HUES6 (cell line): ENCODE results near the gene ANTXR1.

Experiments used
- H3K27ac ChIP-seq: 2 replicates; pipeline ENCODE4 v1.7.0; 2013; ENCODE audit warnings: low read depth, mild to moderate bottlenecking, low read length, inconsistent platforms
- H3K27me3 ChIP-seq: 2 replicates; pipeline ENCODE4 v1.6.1; 2013; ENCODE audit warnings: low read length; ENCODE audit not compliant: control insufficient read depth, insufficient read depth
- H3K36me3 ChIP-seq: 2 replicates; pipeline ENCODE4 v1.6.1; 2013; ENCODE audit warnings: low read length; ENCODE audit not compliant: control insufficient read depth, insufficient read depth
- H3K4me1 ChIP-seq: 2 replicates; pipeline ENCODE4 v1.6.1; 2013; ENCODE audit warnings: low read length; ENCODE audit not compliant: control insufficient read depth, insufficient read depth
- H3K4me3 ChIP-seq: 2 replicates; pipeline ENCODE4 v1.5.1; 2013; ENCODE audit warnings: low read depth, low read length
- H3K9ac ChIP-seq: one replicate; pipeline ENCODE4 v1.6.1; 2013; ENCODE audit warnings: mild to moderate bottlenecking, low read length
- H3K9me3 ChIP-seq: 2 replicates; pipeline ENCODE4 v1.6.1; 2013; ENCODE audit warnings: low read depth, low read length; ENCODE audit not compliant: control insufficient read depth, insufficient read depth

Gene ANTXR1

GRCh38 chr2:69007169-69007568, 5.8 kb upstream of the ANTXR1 start:
- H3K27ac ChIP-seq = no peak overlapping the region
- H3K4me3 ChIP-seq = no peak overlapping the region
- no peaks in the 10 kb centered on the region for H3K36me3 ChIP-seq
- no peak overlapping the region for H3K9ac ChIP-seq
- H3K4me1 ChIP-seq = peaks cover 10% of the 10 kb centered on the region; the same call in 1 of the 2 replicates
- peaks cover 4% of the 10 kb centered on the region; the same call in 1 of the 2 replicates for H3K9me3 ChIP-seq
- 0 out of 2 replicates have a peak, but pooled peaks cover 2% of the 10 kb centered on the region for H3K27me3 ChIP-seq

DNA sequence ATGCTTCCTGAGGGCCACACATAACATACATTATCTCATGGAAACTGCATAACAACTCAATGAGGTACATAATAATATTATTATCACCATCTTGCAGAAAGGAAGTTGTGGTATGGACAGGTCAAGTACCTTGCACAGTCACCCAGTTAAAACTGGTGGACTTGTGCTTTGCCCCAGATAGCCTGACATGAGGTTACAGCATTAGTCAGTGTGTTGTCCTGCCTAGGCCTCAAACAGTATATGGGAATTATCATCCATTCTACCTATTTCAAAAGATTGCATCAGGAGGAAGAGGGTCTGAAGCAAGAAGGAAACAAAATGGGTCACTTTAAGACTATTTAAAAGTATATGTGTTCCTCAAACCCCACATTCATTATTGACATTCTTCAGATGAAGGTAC, 5.4 kb upstream of the ANTXR1 start:
- Histone ChIP-seq H3K9me3 (peaks cover 4% of the 10 kb centered on the region; the same call in 1 of the 2 replicates), H3K27me3 (0 out of 2 replicates have a peak, but pooled peaks cover 2% of the 10 kb centered on the region), H3K4me3 (no peak overlapping the region), H3K36me3 (no peaks in the 10 kb centered on the region), H3K4me1 (peaks cover 12% of the 10 kb centered on the region; the same call in 1 of the 2 replicates), H3K27ac (no peak overlapping the region), H3K9ac (no peak overlapping the region)

DNA sequence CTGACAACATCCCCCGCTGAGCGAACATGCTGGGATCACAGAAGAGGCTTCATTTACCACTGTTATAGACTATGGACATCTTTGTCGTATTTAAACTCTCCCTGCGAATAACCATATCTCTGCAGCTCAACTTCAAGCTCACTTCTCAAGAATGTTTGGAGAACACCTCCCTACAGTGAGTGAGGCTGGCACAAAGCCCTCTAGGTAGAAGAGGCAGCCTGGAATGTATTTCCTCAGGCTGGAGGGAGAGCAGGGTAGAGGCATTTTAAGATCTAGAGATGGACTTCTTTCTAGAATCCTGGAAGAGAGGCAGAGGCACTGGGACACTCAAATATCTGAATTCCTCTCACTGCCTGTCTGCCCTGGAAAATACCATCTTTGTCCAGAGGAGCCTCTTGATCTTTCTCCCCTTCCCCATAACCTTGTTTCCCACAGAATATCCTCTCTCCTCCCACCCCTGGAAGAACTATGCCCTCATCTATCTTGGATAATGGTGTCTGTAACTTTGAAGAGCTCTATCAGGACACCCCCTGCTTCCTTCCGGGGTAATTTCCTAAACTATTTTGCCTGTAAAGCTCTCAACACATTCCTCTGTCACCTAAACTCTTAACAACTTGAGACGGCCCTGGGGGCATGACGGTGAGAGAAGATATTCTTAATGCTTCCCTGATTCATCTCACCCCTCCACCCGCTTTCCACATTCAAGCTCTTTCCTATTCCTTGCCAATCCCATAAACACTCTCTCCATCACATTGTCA, 2.4 kb upstream of the ANTXR1 start:
- H3K36me3 ChIP-seq = no peaks in the 10 kb centered on the region
- 0 out of 2 replicates have a peak, but pooled peaks cover 2% of the 10 kb centered on the region for H3K27me3 ChIP-seq
- H3K9me3 ChIP-seq = no peaks in the 10 kb centered on the region
- H3K4me1 ChIP-seq = peaks cover 14% of the 10 kb centered on the region
- no peak overlapping the region for H3K4me3 ChIP-seq
- no peak overlapping the region for H3K27ac ChIP-seq
- peak overlapping the region; percentile 14 for H3K9ac ChIP-seq

DNA sequence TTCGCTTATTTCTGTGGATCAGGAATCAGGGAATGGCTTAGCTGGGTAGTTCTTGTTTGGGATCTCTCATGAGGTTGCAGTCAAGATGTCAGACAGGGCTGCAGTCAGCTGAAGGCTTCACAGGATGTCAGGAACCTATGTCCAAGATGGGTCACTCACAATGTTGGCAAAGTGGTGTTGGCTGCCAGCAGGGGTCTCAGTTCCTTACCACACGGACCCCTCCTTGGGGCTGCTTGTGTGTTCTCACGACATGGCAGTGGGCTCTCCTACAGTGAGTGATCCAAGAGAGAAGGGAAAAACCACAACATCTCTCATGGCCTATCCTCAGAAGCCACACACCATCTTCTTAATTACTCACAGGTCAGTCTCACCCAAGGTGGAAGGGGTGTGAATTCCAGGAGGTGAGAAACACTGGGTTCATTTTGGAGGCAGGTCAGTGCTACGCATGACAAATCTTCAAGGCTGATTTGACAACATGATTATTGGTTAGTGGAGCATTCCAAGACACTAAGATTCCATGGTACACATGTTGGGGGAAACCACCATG, 1.3 kb upstream of the ANTXR1 start:
- H3K4me1 ChIP-seq = peaks cover 14% of the 10 kb centered on the region
- H3K4me3 ChIP-seq = no peak overlapping the region
- no peaks in the 10 kb centered on the region for H3K9me3 ChIP-seq
- H3K9ac ChIP-seq = no peak overlapping the region
- H3K27ac ChIP-seq = no peak overlapping the region
- 0 out of 2 replicates have a peak, but pooled peaks cover 2% of the 10 kb centered on the region for H3K27me3 ChIP-seq
- H3K36me3 ChIP-seq = no peaks in the 10 kb centered on the region

DNA sequence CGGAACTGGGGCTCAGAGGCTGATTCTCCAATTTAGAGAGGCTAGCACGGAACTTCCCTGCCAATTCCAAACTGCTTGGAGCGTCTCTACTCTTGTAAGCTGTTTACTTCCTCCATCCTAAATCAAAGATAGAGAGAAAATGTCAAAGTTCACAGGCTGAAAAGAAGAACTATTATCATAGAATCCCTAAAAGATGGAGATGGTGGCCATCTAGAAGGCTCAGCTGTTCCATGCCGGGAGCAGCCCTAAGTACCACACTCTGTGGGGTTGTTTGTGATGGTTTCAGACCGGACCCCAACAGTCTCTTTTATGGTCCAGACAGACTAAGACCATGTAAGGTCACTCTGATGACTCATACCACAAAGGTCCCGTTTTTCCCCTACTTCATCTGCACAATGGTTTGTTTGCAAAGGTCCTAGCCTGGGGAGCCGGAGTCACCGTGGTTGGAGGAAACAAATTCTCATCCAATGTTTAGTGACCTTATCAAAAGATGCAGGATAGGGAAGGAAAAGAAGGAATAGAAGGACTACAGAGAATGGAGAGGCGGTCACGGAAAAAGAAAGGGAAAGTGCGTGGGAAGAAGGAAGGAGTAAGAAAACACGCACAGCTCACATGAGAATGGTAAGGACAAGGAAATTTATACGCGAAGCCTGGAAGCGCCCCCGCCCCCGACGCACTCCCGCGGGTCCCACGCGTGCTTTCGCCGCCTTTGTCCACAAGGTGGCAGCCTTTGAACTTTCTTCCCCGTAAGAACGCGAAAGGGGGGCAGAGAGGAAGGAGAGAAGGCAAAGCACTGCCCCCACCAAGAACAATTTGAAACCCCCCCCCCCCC, 453 bp upstream of the ANTXR1 start:
- peak overlapping the region; percentile 94 for H3K4me3 ChIP-seq
- 0 out of 2 replicates have a peak, but pooled peaks cover 2% of the 10 kb centered on the region for H3K27me3 ChIP-seq
- H3K4me1 ChIP-seq = peaks cover 14% of the 10 kb centered on the region
- H3K9me3 ChIP-seq = no peaks in the 10 kb centered on the region
- H3K9ac ChIP-seq = peak overlapping the region; percentile 9
- no peak overlapping the region; the same call in 1 of the 2 replicates for H3K27ac ChIP-seq
- H3K36me3 ChIP-seq = no peaks in the 10 kb centered on the region

DNA sequence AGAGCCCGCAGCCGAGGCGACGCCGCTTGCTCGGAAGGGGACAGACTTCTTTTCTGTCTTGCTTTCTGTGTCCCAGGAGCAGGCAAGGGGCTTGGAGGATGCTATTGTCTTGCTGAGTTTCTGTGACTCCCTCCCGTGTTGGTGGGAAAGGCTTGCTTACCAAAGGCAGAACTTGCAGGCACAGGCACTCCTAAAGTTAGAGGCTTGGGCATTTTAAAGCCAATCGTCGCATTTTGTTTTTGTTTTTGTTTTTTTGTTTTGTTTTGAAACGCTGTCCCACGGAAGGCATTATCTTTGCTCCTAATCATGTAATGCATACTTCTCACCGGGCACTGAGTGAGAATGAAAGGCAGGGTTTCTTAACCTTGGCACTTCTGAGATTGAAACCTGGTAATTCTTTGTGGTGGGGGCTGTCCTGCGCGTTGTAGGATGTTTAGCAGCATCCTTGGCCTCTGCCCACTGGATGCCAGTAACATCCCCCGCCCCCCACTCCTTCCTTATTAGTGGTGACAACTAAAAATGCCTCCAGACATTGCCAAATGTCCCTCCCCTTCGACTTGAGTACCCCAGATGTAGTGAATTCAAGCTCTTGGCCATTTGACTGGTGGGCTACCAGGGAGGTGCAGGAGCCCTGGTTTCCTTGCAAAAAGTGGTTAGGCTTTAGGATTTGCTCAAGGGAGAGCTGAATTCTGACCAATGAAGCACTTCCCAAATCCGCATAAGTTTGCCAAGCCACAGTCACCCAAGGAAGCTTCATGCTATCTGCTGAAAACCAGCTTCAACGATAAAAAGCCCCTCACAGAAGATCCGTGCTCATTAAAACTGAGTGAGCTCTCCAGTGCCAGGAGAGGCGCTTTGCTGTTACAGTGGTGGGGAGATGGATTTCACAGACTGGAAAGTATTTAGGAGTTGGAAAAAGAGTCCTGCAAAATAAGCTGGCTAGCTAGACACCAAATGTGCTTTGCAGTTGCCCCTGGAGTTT, 1.2 kb downstream of the ANTXR1 start:
- Histone ChIP-seq H3K9ac (peak overlapping the region; percentile 87), H3K4me3 (peak overlapping the region; percentile 94), H3K27ac (no peak overlapping the region; the same call in 1 of the 2 replicates)

DNA sequence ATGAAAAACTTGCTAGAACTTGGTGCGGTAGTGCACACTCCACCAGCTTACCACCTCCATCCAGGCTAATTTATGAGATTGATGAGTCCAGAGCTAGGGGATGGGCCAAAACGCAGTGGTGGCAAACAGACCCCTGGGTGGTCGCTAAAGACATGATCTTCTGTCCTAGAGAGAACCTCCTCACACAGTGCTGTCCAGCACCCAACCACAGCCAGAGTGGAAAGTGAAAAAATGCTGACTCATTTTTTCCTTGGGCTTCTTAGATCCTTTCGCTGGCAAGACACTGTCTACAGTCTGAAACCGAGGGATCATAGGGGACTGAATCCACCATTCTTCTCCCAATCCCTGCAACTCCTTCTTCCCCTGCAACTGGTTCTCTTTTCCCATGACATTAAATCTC, 4.1 kb downstream of the ANTXR1 start:
- Histone ChIP-seq H3K27ac (no peak overlapping the region), H3K27me3 (no peaks in the 10 kb centered on the region), H3K36me3 (no peaks in the 10 kb centered on the region), H3K4me3 (no peak overlapping the region; the same call in 1 of the 2 replicates), H3K4me1 (peaks cover 15% of the 10 kb centered on the region), H3K9ac (no peak overlapping the region), H3K9me3 (no peaks in the 10 kb centered on the region)

More for the DNA sequence above, 1.2 kb downstream of the ANTXR1 start:
- H3K9me3 ChIP-seq = no peaks in the 10 kb centered on the region
- H3K36me3 ChIP-seq = no peaks in the 10 kb centered on the region
- peaks cover 17% of the 10 kb centered on the region for H3K4me1 ChIP-seq
- H3K27me3 ChIP-seq = 0 out of 2 replicates have a peak, but pooled peaks cover 2% of the 10 kb centered on the region

- no peaks in the 10 kb centered on the region for H3K36me3 ChIP-seq
- no peaks in the 10 kb centered on the region for H3K9me3 ChIP-seq
- no peak overlapping the region for H3K4me3 ChIP-seq
- H3K27me3 ChIP-seq = no peaks in the 10 kb centered on the region
- H3K9ac ChIP-seq = no peak overlapping the region
- no peak overlapping the region for H3K27ac ChIP-seq
- H3K4me1 ChIP-seq = peaks cover 11% of the 10 kb centered on the region
Observed at GRCh38 chr2:69017835-69018234, 4.9 kb downstream of the ANTXR1 start.

GRCh38 chr2:69018678-69019095, 5.7 kb downstream of the ANTXR1 start:
- Histone ChIP-seq H3K4me3 (no peak overlapping the region), H3K9me3 (no peaks in the 10 kb centered on the region), H3K27me3 (no peaks in the 10 kb centered on the region), H3K27ac (no peak overlapping the region), H3K4me1 (peaks cover 11% of the 10 kb centered on the region), H3K36me3 (no peaks in the 10 kb centered on the region), H3K9ac (no peak overlapping the region)
